GM18520 (cell line): Measurements from ENCODE around the gene LDLRAP1.

ENCODE experiments used
- ATAC-seq: cut with Tn5 transposase; IDR thresholded peaks from one replicate; pipeline ENCODE4 v1.9.1; 2021; ENCODE audit not compliant: unreplicated experiment

The LDLRAP1 gene

GRCh38 chr1:25523542-25523941, 19.9 kb upstream of the LDLRAP1 start:
- no peak for ATAC-seq

DNA sequence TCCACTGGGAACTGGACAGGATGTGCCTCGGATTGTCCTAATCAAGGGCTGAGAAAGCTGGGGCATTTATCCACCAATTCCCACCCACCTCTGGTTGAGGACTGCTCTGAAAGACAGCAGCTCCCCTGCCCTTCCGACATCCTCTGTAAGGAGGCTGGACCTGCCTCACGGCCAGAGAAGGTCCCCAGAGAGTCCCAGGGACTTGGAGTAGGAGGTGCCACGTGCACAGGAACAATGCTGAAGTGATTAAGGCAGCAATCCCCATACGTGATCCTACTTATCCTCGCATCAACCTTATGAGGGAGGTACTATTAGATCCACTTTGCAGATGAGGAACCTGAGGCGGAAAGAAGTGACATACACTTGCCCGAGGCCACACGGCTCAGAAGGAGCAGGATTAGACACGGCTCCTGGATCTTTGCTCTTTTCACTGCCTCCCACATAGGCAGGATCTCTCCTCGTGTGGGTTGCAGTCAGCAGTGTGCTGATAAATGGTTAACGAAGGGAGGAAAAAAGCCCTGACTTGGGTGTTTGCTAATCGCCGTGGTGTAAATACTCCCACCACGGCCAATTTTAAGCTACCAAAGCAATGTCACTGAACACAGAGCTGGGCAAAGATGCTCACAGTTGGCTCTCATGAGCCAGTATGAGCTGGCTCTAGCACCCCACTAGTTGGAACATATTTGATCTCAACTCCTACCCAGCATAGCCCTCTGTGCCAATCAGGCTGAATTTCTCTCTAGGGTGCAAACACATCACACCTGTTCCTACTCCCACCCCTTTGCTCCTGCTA, 18.6 kb upstream of the LDLRAP1 start:
- ATAC-seq: no peak

DNA sequence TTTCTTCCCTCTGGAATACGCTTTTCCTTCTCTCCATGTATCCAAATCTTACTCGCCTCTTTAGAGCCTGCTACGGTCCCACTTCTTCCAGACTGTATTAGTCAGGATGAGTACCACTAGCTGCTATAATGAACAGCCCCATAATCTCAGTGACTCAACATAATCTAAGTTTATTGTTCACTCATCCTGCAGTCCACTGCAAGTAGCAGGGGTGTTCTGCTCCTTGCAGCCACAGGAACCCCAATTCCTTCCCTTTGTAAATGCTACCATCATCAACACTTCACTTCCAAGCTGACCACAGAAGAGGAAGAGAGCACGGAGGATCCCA, 18.1 kb upstream of the LDLRAP1 start:
- ATAC-seq: no peak

DNA sequence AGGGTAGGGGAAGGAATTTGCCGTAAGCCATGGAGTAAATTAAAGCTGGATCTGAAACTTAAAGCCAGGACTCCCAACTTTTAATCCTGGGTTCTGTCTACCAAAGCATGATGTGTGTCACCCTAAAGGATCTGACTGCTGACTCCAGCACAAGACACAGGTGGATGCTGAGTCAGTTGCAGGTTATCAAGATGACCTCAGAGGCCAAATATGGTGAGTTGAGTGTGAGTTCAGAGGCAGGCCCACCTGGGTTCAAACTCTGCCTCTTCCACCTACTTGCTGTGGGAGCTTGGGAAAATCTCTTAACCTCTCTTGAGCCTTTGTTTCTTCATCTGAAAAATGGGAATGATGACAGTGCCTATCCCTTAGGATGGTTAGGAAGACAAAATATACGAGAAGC, 16.7 kb upstream of the LDLRAP1 start:
- no peak for ATAC-seq

GRCh38 chr1:25527226-25527846, 16.1 kb upstream of the LDLRAP1 start:
- ATAC-seq: no peak

GRCh38 chr1:25527946-25528595, 15.3 kb upstream of the LDLRAP1 start:
- no peak for ATAC-seq

- no peak for ATAC-seq
Observed at GRCh38 chr1:25528881-25529517, 14.4 kb upstream of the LDLRAP1 start.

DNA sequence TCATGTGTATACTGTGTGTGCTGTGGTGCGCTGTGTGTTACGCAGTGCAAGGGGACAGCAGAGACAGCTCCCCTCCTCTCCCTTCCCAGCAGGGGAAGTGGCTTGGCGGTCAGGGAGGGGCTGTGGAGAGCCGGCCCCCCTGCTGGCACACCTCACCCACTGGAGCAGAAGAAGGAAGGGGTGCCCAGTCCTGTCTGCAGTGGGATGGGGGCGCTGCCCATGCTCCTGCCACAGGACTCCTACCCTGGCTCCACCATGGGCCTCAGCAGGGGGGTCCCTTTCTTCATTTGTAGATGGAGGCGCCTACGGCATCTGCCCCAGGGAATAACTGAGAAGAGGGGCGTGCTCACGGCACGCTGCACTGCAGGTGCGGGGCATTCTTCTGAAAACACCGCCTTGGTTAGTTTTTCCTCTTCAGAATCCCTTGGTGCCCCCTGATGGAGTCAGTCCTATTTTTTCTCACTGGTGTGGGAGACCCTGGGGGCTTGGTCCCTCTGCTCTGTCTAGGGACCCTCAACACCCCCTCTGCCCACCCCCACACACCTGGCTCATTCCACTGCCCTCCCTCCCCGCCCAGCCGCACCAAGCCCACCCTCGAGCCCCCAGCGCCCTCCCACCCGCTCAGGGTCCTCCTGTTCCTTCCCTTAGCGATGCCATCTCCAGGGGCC, 13.8 kb upstream of the LDLRAP1 start:
- ATAC-seq: no peak

DNA sequence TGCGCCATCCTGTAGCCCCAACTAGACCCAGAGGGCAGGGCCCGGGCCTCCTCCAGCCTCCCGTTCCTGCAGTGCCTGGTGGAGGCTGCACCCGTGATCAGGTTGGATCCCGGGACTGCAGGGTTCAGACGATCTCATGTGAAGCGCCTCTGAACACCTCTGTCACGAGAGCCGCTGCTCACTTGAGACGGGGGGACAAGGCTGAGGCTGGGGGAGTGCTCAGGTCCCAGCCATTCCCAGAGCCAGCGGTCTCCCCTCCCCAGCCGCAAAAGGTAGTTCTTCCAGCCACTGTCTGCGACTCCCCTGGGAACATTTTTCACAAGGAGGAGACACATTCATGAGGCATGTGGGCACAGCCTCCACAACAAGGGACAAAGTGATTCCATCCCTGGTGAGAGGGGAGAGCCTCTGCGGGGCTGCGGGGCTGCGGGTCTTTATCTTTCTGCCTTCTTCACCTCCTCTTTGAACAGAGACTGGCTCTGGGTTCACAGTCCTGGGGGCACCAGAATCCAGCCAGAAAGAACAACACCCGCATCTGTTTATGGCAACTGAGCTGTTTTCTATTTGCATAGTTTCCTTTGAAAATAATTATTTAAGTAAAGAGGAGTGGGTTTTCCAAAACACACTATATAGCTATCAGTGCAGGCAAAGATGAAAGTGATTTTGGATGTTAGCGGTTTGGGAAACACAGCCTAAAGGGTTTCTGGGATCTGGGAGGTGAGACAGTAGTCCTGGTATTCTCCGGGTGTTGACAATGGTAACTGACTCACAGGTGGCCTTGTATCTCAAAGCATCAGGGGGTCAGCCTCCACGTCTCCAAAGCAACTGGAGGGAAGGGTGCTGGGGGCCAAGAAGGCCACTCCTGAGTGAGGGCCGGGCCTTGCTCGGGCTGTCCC, 13.0 kb upstream of the LDLRAP1 start:
- ATAC-seq: no peak

DNA sequence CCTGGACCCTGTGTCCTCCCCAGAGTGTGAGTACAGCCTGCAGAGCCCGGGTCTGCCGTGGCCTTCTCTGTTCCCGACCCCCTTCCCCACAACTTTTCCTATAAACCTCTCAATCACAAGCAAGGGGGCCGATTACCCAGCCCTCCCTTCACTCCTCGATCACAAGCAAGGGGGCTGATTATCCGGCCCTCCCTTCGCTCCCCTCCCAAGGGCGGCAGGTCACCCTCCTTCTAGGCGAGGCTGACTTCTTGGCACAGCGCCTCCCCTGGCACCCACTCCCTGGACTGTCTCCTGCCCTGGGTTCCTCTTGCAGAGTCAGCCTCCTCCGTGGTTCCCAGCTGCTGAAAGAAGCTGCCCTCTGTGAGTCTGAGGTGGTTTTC, 12.3 kb upstream of the LDLRAP1 start:
- no peak for ATAC-seq

- ATAC-seq: no peak
Observed at GRCh38 chr1:25532970-25533369, 10.4 kb upstream of the LDLRAP1 start.

GRCh38 chr1:25533775-25534409, 9.5 kb upstream of the LDLRAP1 start:
- ATAC-seq: no peak

DNA sequence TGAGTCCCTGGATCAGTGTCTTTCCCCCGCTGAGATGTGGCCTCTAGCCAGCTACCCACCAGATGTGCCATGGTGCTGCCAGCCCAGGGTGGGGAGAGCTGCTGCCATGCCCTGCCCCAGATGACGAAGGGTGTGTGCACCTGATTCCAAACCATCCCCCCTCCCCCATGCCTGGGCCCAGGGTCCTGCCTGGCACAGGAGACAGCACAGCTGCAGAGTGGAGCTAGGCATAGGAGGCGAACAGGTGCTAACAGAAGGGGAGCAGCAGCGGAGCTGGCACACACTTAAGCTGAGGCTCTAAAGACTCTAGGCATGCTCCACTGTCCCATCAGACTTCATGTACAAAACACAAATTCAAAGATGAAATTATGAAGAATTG, 9.0 kb upstream of the LDLRAP1 start:
- no peak for ATAC-seq

DNA sequence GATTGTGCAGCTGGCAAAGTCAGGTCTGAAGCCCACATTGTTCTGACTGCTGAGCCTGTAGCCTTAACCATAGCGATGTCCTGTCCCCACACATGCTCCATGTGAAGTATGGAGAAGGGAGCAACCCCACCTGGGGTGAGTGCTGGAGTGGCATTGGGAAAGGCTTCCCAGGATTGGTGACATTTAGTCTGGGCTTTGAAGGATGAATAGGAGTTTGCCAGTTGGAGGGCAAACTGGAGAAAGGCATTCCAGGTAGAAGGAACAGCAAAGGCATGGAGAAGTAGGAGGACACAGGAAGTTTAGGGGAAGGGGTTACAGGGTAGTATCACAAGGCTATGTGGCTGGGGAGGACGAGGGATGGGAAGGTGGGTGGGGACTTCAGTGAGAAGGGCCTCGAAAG, 7.3 kb upstream of the LDLRAP1 start:
- no peak for ATAC-seq

DNA sequence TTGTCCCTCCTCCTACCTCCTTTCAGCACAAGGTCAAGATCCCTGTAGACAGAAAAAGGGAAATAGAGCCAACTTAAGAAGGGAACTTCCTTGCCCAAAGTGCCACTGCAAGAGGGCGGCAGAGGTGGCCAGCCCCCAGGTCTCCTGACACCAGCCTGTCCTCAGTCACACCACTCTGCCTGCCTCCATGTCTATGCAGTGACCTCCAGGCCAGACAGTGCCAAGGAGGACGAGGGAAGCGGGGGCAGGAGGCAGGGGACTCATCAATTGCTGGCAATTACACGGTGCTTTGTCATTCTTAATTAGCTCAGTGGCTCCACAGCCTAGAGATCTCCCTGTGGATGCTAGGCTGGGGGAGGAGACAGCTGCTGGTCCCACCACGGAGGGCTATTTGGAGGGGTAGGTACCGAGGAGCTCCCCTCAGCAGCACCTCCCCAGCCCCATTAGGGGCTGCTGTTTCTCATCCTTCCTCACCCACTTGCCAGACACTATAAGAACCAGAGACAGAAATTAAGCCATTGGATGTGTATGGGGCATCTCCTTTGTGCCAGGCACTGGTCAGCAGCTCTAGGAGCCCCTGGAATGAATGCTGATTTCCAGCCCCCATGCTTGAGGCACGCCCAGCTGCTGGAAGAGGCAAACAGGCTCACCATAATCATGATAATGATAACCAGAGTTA, 6.1 kb upstream of the LDLRAP1 start:
- no peak for ATAC-seq

- ATAC-seq: no peak
Observed at GRCh38 chr1:25538191-25538767, 5.1 kb upstream of the LDLRAP1 start.

DNA sequence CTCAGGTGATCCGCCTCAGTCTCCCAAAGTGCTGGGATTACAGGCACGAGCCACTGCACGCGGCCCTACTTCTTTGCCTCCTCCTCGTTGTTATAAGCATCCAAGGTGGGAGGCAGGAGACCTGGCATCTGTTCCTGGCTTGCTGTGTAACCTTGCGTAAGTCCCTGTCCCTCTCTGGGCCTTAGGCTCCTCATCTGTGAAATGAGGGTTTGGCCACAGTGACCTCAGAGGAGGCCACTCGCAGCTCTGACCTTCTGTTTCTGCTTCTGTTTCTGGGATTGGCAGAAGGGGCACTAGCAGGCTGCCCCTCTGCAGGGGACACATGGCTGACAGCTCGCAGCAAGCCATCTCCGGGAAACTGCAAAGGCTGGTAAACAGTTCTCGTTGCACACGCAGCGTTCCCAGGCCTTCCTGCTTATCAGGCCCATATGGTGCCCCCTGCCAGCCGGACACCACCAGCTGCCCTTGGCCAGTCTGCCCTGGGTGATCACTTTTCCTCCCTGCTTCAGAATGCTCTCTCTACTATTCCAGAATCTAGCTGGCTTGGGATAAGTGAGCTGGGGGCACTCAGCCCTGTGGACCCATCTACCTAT, 2.6 kb upstream of the LDLRAP1 start:
- no peak for ATAC-seq

- ATAC-seq: no peak
Observed at GRCh38 chr1:25541425-25541824, 2.0 kb upstream of the LDLRAP1 start.
